HEK293 (cell line): Measurements from ENCODE around the gene TMEM132A.

ENCODE experiments used
- CTCF ChIA-PET: fragments of 350-600 bp; formaldehyde crosslinking; extraction: SDS; loops from one replicate; lab custom pipeline; 2021; ENCODE audit warnings: antibody characterized with exemption; lab: Yijun Ruan, JAX
- POLR2A ChIA-PET: fragments of 300-600 bp; formaldehyde crosslinking; extraction: SDS; loops from one replicate; lab custom pipeline; 2020; ENCODE audit warnings: antibody characterized with exemption, inconsistent platforms; lab: Yijun Ruan, JAX
- H3K27ac ChIP-seq: fragments of 200-500 bp; sonication (Bioruptor generic); 2 replicates; pipeline ENCODE4 v1.5.1; 2014; ENCODE audit warnings: low read depth, low read length, control low read depth, inconsistent platforms; ENCODE audit errors: extremely low read depth
- H3K36me3 ChIP-seq, 2 experiments: fragments of 200-500 bp in 1 of 2; sonication (Bioruptor generic) in 1 of 2; 1 replicate in 1 of 2; 2 replicates in 1 of 2; pipeline ENCODE4 v1.5.1; 2014 to 2017; ENCODE audit warnings: inconsistent platforms in 2 of 2, low read length in 2 of 2; ENCODE audit not compliant: control insufficient read depth in 2 of 2, insufficient read depth in 1 of 2
- H3K4me1 ChIP-seq: fragments of 200-500 bp; sonication (Bioruptor generic); 2 replicates; pipeline ENCODE4 v1.5.1; 2014; ENCODE audit warnings: mild to moderate bottlenecking, low read length, inconsistent platforms; ENCODE audit not compliant: control insufficient read depth, insufficient read depth
- H3K4me3 ChIP-seq: 2 replicates; pipeline ENCODE4 v1.5.1; 2011; ENCODE audit warnings: low read depth, mild to moderate bottlenecking, control low read depth, low read length, moderate library complexity
- H3K9me3 ChIP-seq: fragments of 200-500 bp; sonication (Bioruptor generic); 2 replicates; pipeline ENCODE4 v1.5.1; 2014; ENCODE audit warnings: low read depth, low read length, inconsistent platforms; ENCODE audit not compliant: control insufficient read depth, insufficient read depth
- GFI1B ChIP-seq: fragments of 450-650 bp; formaldehyde crosslinking; IDR thresholded peaks from 2 replicates; pipeline ENCODE4 v1.5.1; 2016; ENCODE audit warnings: missing biosample characterization, missing genetic modification characterization
- GLIS1 ChIP-seq: fragments of 450-650 bp; formaldehyde crosslinking; IDR thresholded peaks from 2 replicates; pipeline ENCODE4 v1.5.1; 2016; ENCODE audit warnings: missing biosample characterization, missing genetic modification characterization
- IKZF3 ChIP-seq: fragments of 450-650 bp; IDR thresholded peaks from 2 replicates; pipeline ENCODE4 v1.5.0; 2018; ENCODE audit warnings: missing biosample characterization, mild to moderate bottlenecking, missing genetic modification characterization, moderate library complexity
- OSR2 ChIP-seq: fragments of 450-650 bp; formaldehyde crosslinking; IDR thresholded peaks from 2 replicates; pipeline ENCODE4 v1.5.1; 2016; ENCODE audit warnings: missing biosample characterization, missing genetic modification characterization
- TCF7L2 ChIP-seq: IDR thresholded peaks from 2 replicates; pipeline ENCODE4 v1.6.1; 2011; ENCODE audit warnings: low read depth, mild to moderate bottlenecking, inconsistent platforms, low read length, moderate library complexity, borderline replicate concordance
- ZNF211 ChIP-seq: fragments of 450-650 bp; formaldehyde crosslinking; IDR thresholded peaks from 2 replicates; pipeline ENCODE4 v1.5.1; 2016; ENCODE audit warnings: low read depth, missing biosample characterization, missing genetic modification characterization
- ZNF24 ChIP-seq: fragments of 450-650 bp; formaldehyde crosslinking; IDR thresholded peaks from 2 replicates; pipeline ENCODE4 v1.5.1; 2016; ENCODE audit warnings: missing biosample characterization, missing genetic modification characterization
- ZNF248 ChIP-seq: fragments of 450-650 bp; formaldehyde crosslinking; IDR thresholded peaks from 2 replicates; pipeline ENCODE4 v1.5.1; 2017; ENCODE audit warnings: missing biosample characterization, missing genetic modification characterization
- ZNF274 ChIP-seq, 2 experiments: fragments of 200-500 bp in 1 of 2; fragments of 450-650 bp in 1 of 2; sonication (Bioruptor generic) in 1 of 2; formaldehyde crosslinking in 1 of 2; IDR thresholded peaks; 2 replicates each; pipeline versions ENCODE4 v1.5.1 to v1.6.1; 2014 to 2016; ENCODE audit warnings: borderline replicate concordance in 1 of 2, inconsistent platforms in 1 of 2, low read length in 1 of 2, missing biosample characterization in 1 of 2, missing genetic modification characterization in 1 of 2
- ZNF335 ChIP-seq: fragments of 450-650 bp; formaldehyde crosslinking; conservative IDR thresholded peaks from 2 replicates; pipeline ENCODE4 v1.5.1; 2016; ENCODE audit warnings: missing biosample characterization, missing genetic modification characterization
- ZNF449 ChIP-seq: fragments of 450-650 bp; formaldehyde crosslinking; IDR thresholded peaks from 2 replicates; pipeline ENCODE4 v1.5.1; 2017; ENCODE audit warnings: missing biosample characterization, mild to moderate bottlenecking, missing genetic modification characterization, moderate library complexity
- ZNF521 ChIP-seq: fragments of 450-650 bp; formaldehyde crosslinking; IDR thresholded peaks from 2 replicates; pipeline ENCODE4 v1.5.1; 2017; ENCODE audit warnings: missing biosample characterization, mild to moderate bottlenecking, missing genetic modification characterization
- ZNF624 ChIP-seq: fragments of 450-650 bp; formaldehyde crosslinking; IDR thresholded peaks from 2 replicates; pipeline ENCODE4 v1.5.1; 2017; ENCODE audit warnings: missing biosample characterization, missing genetic modification characterization
- ZNF629 ChIP-seq: fragments of 450-650 bp; formaldehyde crosslinking; IDR thresholded peaks from 2 replicates; pipeline ENCODE4 v1.5.1; 2017; ENCODE audit warnings: missing biosample characterization, missing genetic modification characterization
- ZNF654 ChIP-seq: fragments of 450-650 bp; formaldehyde crosslinking; IDR thresholded peaks from 2 replicates; pipeline ENCODE4 v1.5.1; 2016; ENCODE audit warnings: low read depth, missing biosample characterization, missing genetic modification characterization
- ZSCAN30 ChIP-seq: fragments of 450-650 bp; IDR thresholded peaks from 2 replicates; pipeline ENCODE4 v1.5.1; 2018; ENCODE audit warnings: missing biosample characterization, mild to moderate bottlenecking, missing genetic modification characterization, moderate library complexity
- TF ChIP-seq, protein P1 (sequence below): fragments of 450-650 bp; formaldehyde crosslinking; optimal IDR thresholded peaks from 2 replicates; pipeline ENCODE3; 2016; ENCODE audit warnings: missing biosample characterization, mild to moderate bottlenecking, missing genetic modification characterization
- TF ChIP-seq, protein P2 (sequence below): fragments of 450-650 bp; formaldehyde crosslinking; IDR thresholded peaks from 2 replicates; pipeline ENCODE4 v1.5.1; 2016; ENCODE audit warnings: missing biosample characterization, missing genetic modification characterization, borderline replicate concordance
- TF ChIP-seq, protein P3 (sequence below): fragments of 450-650 bp; formaldehyde crosslinking; IDR thresholded peaks from 2 replicates; pipeline ENCODE4 v1.5.1; 2016; ENCODE audit warnings: missing biosample characterization, missing genetic modification characterization

The TMEM132A gene

GRCh38 chr11:60977224-60977623 is 53.0 kb downstream of the TMEM132A start:
- Histone ChIP-seq H3K36me3 (no peaks in the 10 kb centered on the region), H3K27ac (no peak overlapping the region), H3K4me3 (no peak overlapping the region), H3K4me1 (no peaks in the 10 kb centered on the region), H3K9me3 (no peaks in the 10 kb centered on the region)
- CTCF ChIA-PET, result interaction anchor here (0.5 to 1.1 kb wide), 3 partner anchors 74 to 152 kb away, joined by 3 to 7 read pairs (median 4); no protein-coding TSS in a partner anchor
- TF ChIP-seq GFI1B, result no peak
- TF ChIP-seq, all 188 proteins: peak for 0
- POLR2A ChIA-PET, result no interaction called here

- H3K27ac ChIP-seq, result no peak overlapping the region
- H3K4me1 ChIP-seq, result no peaks in the 10 kb centered on the region
- H3K4me3 ChIP-seq, result no peak overlapping the region
- H3K9me3 ChIP-seq, result no peaks in the 10 kb centered on the region
- H3K36me3 ChIP-seq, result no peaks in the 10 kb centered on the region
- TF ChIP-seq ZNF274 (IDR thresholded peaks at IDR 0.05; ENCODE audit: low read length), result no peak
- no peak for TF ChIP-seq ZNF274 (tag by site-specific recombination; IDR thresholded peaks at IDR 0.05; ENCODE audit: borderline replicate concordance)
- no peak for TF ChIP-seq ZNF335
- TF ChIP-seq ZNF248 (tag by site-specific recombination), result no peak
- TF ChIP-seq GLIS1 (tag by site-specific recombination), result no peak
- TF ChIP-seq, protein P1, sequence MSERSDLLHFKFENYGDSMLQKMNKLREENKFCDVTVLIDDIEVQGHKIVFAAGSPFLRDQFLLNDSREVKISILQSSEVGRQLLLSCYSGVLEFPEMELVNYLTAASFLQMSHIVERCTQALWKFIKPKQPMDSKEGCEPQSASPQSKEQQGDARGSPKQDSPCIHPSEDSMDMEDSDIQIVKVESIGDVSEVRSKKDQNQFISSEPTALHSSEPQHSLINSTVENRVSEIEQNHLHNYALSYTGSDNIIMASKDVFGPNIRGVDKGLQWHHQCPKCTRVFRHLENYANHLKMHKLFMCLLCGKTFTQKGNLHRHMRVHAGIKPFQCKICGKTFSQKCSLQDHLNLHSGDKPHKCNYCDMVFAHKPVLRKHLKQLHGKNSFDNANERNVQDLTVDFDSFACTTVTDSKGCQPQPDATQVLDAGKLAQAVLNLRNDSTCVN (tag by site-specific recombination), result no peak
- TF ChIP-seq, protein P2, sequence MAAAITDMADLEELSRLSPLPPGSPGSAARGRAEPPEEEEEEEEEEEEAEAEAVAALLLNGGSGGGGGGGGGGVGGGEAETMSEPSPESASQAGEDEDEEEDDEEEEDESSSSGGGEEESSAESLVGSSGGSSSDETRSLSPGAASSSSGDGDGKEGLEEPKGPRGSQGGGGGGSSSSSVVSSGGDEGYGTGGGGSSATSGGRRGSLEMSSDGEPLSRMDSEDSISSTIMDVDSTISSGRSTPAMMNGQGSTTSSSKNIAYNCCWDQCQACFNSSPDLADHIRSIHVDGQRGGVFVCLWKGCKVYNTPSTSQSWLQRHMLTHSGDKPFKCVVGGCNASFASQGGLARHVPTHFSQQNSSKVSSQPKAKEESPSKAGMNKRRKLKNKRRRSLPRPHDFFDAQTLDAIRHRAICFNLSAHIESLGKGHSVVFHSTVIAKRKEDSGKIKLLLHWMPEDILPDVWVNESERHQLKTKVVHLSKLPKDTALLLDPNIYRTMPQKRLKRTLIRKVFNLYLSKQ (tag by site-specific recombination), result no peak
- no peak for TF ChIP-seq ZNF654 (tag by site-specific recombination)
- no peak for TF ChIP-seq ZNF624
- no peak for TF ChIP-seq ZNF211
- no peak for TF ChIP-seq IKZF3 (tag by site-specific recombination)
- TF ChIP-seq ZNF24 (tag by site-specific recombination), result no peak
- no peak for TF ChIP-seq OSR2 (tag by site-specific recombination)
- TF ChIP-seq, protein P3, sequence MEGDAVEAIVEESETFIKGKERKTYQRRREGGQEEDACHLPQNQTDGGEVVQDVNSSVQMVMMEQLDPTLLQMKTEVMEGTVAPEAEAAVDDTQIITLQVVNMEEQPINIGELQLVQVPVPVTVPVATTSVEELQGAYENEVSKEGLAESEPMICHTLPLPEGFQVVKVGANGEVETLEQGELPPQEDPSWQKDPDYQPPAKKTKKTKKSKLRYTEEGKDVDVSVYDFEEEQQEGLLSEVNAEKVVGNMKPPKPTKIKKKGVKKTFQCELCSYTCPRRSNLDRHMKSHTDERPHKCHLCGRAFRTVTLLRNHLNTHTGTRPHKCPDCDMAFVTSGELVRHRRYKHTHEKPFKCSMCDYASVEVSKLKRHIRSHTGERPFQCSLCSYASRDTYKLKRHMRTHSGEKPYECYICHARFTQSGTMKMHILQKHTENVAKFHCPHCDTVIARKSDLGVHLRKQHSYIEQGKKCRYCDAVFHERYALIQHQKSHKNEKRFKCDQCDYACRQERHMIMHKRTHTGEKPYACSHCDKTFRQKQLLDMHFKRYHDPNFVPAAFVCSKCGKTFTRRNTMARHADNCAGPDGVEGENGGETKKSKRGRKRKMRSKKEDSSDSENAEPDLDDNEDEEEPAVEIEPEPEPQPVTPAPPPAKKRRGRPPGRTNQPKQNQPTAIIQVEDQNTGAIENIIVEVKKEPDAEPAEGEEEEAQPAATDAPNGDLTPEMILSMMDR, result no peak
- no peak for TF ChIP-seq TCF7L2
- TF ChIP-seq ZNF629 (tag by site-specific recombination), result no peak
- TF ChIP-seq ZNF449, result no peak
- TF ChIP-seq ZNF521 (tag by site-specific recombination), result no peak
- no peak for TF ChIP-seq ZSCAN30 (tag by site-specific recombination)
- ChIA-PET CTCF (interaction anchor here (0.5 to 2.1 kb wide), 4 partner anchors 8 to 151 kb away, joined by 3 to 9 read pairs (median 6); no protein-coding TSS in a partner anchor), POLR2A (no interaction called here)
Measured at GRCh38 chr11:60977836-60978235, 53.6 kb downstream of the TMEM132A start.
